Mesenchymal stem cell (in vitro differentiated cells and primary cell): Measurements from ENCODE around the gene OGFR.

Experiments used
- DNase-seq: peaks from one replicate; pipeline ENCODE4 v3.0.0-alpha.2; 2013
- H2AFZ ChIP-seq: one replicate; pipeline ENCODE4 v1.6.1; 2013; ENCODE audit warnings: low read depth, mild to moderate bottlenecking, control low read depth, inconsistent platforms, low read length, moderate library complexity
- H2AK5ac ChIP-seq: 2 replicates; pipeline ENCODE4 v1.6.1; 2013; ENCODE audit warnings: low read length, moderate library complexity, mild to moderate bottlenecking, inconsistent platforms; ENCODE audit not compliant: severe bottlenecking
- H2BK120ac ChIP-seq: one replicate; pipeline ENCODE4 v1.6.1; 2013; ENCODE audit warnings: low read depth, mild to moderate bottlenecking, inconsistent platforms, low read length, moderate library complexity
- H2BK12ac ChIP-seq, 2 experiments: one replicate each; pipeline ENCODE4 v1.6.1; 2013; ENCODE audit warnings: inconsistent platforms in 2 of 2, low read length in 2 of 2, mild to moderate bottlenecking in 2 of 2, moderate library complexity in 2 of 2, control low read depth in 1 of 2
- H2BK15ac ChIP-seq: one replicate; pipeline ENCODE4 v1.6.1; 2013; ENCODE audit warnings: mild to moderate bottlenecking, low read depth, inconsistent platforms; ENCODE audit not compliant: poor library complexity, severe bottlenecking
- H2BK5ac ChIP-seq: 2 replicates; pipeline ENCODE4 v1.6.1; 2013; ENCODE audit warnings: low read depth, mild to moderate bottlenecking, low read length, control low read depth, inconsistent platforms; ENCODE audit not compliant: poor library complexity, severe bottlenecking
- H3K14ac ChIP-seq, 2 experiments: one replicate each; pipeline ENCODE4 v1.6.1; 2013; ENCODE audit warnings: inconsistent platforms in 2 of 2, low read length in 2 of 2, control low read depth in 1 of 2, mild to moderate bottlenecking in 1 of 2, moderate library complexity in 1 of 2
- H3K18ac ChIP-seq, 2 experiments: one replicate each; pipeline ENCODE4 v1.6.1; 2013; ENCODE audit warnings: inconsistent platforms in 2 of 2, low read length in 2 of 2, control low read depth in 1 of 2, low read depth in 1 of 2, mild to moderate bottlenecking in 1 of 2
- H3K23ac ChIP-seq, 2 experiments: one replicate each; pipeline ENCODE4 v1.6.1; 2013; ENCODE audit warnings: inconsistent platforms in 2 of 2, low read length in 2 of 2, mild to moderate bottlenecking in 2 of 2, moderate library complexity in 2 of 2, control low read depth in 1 of 2
- H3K27ac ChIP-seq: 2 replicates; pipeline ENCODE4 v1.5.1; 2013; ENCODE audit warnings: mild to moderate bottlenecking, moderate library complexity, low read length, control low read depth, inconsistent platforms; ENCODE audit not compliant: poor library complexity, severe bottlenecking
- H3K27me3 ChIP-seq, 2 experiments: 2 replicates each; pipeline versions ENCODE4 v1.6.1 to v1.7.0; 2013; ENCODE audit warnings: low read length in 2 of 2, mild to moderate bottlenecking in 2 of 2, moderate library complexity in 2 of 2, control low read depth in 1 of 2, inconsistent platforms in 1 of 2; ENCODE audit not compliant: control insufficient read depth in 1 of 2, insufficient read depth in 1 of 2
- H3K36me3 ChIP-seq, 2 experiments: 2 replicates each; pipeline versions ENCODE4 v1.6.1 to v1.7.0; 2013; ENCODE audit warnings: low read length in 2 of 2, control low read depth in 1 of 2, inconsistent platforms in 1 of 2, low read depth in 1 of 2, mild to moderate bottlenecking in 1 of 2; ENCODE audit not compliant: insufficient read depth in 2 of 2, control insufficient read depth in 1 of 2
- H3K4ac ChIP-seq, 2 experiments: one replicate each; pipeline ENCODE4 v1.6.1; 2013; ENCODE audit warnings: inconsistent platforms in 2 of 2, low read length in 2 of 2, mild to moderate bottlenecking in 2 of 2, moderate library complexity in 2 of 2, control low read depth in 1 of 2, low read depth in 1 of 2
- H3K4me1 ChIP-seq: 2 replicates; pipeline ENCODE4 v1.6.1; 2013; ENCODE audit warnings: low read depth, low read length, control low read depth; ENCODE audit not compliant: control insufficient read depth, insufficient read depth
- H3K4me2 ChIP-seq: 2 replicates; pipeline ENCODE4 v1.6.1; 2013; ENCODE audit warnings: low read length, mild to moderate bottlenecking, inconsistent platforms; ENCODE audit not compliant: poor library complexity, severe bottlenecking
- H3K4me3 ChIP-seq, 2 experiments: 2 replicates each; pipeline versions ENCODE4 v1.5.1 to v1.7.0; 2013; ENCODE audit warnings: low read length in 2 of 2, mild to moderate bottlenecking in 2 of 2, control low read depth in 1 of 2, low read depth in 1 of 2; ENCODE audit not compliant: insufficient read depth in 1 of 2
- H3K79me1 ChIP-seq: replicated peaks from 2 replicates; pipeline ENCODE4 v1.6.1; 2013; ENCODE audit warnings: mild to moderate bottlenecking, control low read depth, low read length, inconsistent platforms; ENCODE audit not compliant: poor library complexity, severe bottlenecking
- H3K9ac ChIP-seq: 2 replicates; pipeline ENCODE4 v1.7.0; 2013; ENCODE audit warnings: mild to moderate bottlenecking, low read length, moderate library complexity
- H3K9me3 ChIP-seq: 2 replicates; pipeline ENCODE4 v1.7.0; 2013; ENCODE audit warnings: mild to moderate bottlenecking, low read length; ENCODE audit not compliant: control insufficient read depth
- H4K8ac ChIP-seq: one replicate; pipeline ENCODE4 v1.6.1; 2013; ENCODE audit warnings: inconsistent platforms, mild to moderate bottlenecking, low read length, moderate library complexity
- H4K91ac ChIP-seq: one replicate; pipeline ENCODE4 v1.6.1; 2013; ENCODE audit warnings: mild to moderate bottlenecking, low read length, inconsistent platforms
- WGBS: methylation state at CpG from one replicate; pipeline ENCODE4 v1.1.7; 2013; ENCODE audit warnings: mixed read lengths; 5-methylcytosine and 5-hydroxymethylcytosine counted together

OGFR gene

DNA sequence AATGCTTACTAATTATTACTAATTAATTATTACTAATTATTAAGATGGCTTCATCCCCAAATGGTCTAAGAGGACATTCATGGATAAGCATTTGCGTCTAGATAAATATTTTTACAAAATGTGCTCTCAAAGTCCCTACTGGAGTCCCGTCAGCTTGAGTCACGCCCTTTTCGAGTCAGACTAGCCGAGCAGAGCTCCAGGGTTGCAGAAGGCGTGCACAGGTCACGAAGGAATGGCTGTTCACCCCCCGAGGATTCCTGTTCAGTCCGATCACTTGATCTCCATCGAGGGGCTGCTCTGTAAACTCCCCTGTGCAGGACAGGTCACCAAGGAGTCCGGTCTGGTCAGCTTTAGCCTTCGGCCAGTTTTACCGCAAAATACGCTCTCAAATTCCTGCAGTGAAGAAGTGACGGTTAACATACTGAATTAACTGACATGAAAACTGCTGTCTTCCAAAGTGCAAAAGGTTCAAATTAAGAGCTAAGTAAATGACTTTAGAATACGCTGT lies 37.1 kb downstream of the OGFR start:
- no peak overlapping the region for H3K18ac ChIP-seq
- H3K4me2 ChIP-seq: no peak overlapping the region
- no peak overlapping the region for H3K14ac ChIP-seq
- H3K9me3 ChIP-seq: no peaks in the 10 kb centered on the region
- H2AK5ac ChIP-seq: no peak overlapping the region
- H3K36me3 ChIP-seq: peaks cover 5 to 8% of the 10 kb centered on the region in 2 experiments
- no peak overlapping the region for H4K8ac ChIP-seq
- WGBS: 93% methylated on average over 15 of the region's 16 CpGs
- no peak overlapping the region for H2BK15ac ChIP-seq
- no peak overlapping the region for H3K4ac ChIP-seq
- no peak overlapping the region for H3K9ac ChIP-seq
- DNase-seq: no peak
- H2BK120ac ChIP-seq: no peak overlapping the region
- peaks cover 0 to 14% of the 10 kb centered on the region in 2 experiments for H3K27me3 ChIP-seq
- H2BK5ac ChIP-seq: no peak overlapping the region
- H2BK12ac ChIP-seq: no peak overlapping the region
- peaks cover 2% of the 10 kb centered on the region for H3K79me1 ChIP-seq
- H4K91ac ChIP-seq: no peak overlapping the region
- H3K4me3 ChIP-seq: no peak overlapping the region
- H3K23ac ChIP-seq: no peak overlapping the region
- H3K27ac ChIP-seq: no peak overlapping the region
- no peak overlapping the region for H2AFZ ChIP-seq
- H3K4me1 ChIP-seq: peaks cover 5% of the 10 kb centered on the region

DNA sequence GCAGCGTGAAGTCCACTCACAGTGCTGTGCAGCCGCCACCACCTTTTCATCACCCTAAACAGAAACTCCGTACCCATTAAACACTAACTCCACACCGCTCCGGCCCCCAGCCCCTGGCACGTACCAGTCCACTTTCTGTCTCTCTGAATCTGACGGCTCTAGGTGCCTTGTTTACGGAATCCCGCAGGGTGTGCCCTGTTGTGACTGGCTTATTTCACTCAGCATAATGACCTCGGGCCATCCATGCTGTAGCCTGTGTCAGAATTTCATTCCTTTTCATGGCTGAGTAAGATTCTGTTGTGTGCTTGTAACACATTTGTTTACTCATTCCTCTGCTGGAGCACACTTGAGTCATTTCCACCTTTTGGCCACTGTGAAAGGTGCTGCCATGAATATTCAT lies 39.0 kb downstream of the OGFR start:
- Histone ChIP-seq H4K91ac (no peak overlapping the region), H3K23ac (no peak overlapping the region), H2BK15ac (no peak overlapping the region), H2AK5ac (no peak overlapping the region), H3K27me3 (peaks cover 0 to 7% of the 10 kb centered on the region in 2 experiments), H3K9me3 (no peaks in the 10 kb centered on the region), H3K27ac (no peak overlapping the region), H3K79me1 (peaks cover 4% of the 10 kb centered on the region), H3K4me1 (peaks cover 3% of the 10 kb centered on the region), H4K8ac (peak overlapping the region; percentile 30), H2BK12ac (no peak overlapping the region), H3K18ac (no peak overlapping the region), H2BK120ac (no peak overlapping the region), H3K14ac (no peak overlapping the region), H2AFZ (no peak overlapping the region), H3K9ac (no peak overlapping the region), H3K4me2 (no peak overlapping the region), H3K4ac (no peak overlapping the region), H3K36me3 (peaks cover 5 to 15% of the 10 kb centered on the region in 2 experiments), H2BK5ac (no peak overlapping the region), H3K4me3 (no peak overlapping the region)
- 87% methylated on average over 10 of the region's 10 CpGs for WGBS
- DNase-seq: no peak

- peaks cover 4% of the 10 kb centered on the region for H3K79me1 ChIP-seq
- no peak overlapping the region for H3K4ac ChIP-seq
- WGBS: 93% methylated on average over 6 of the region's 7 CpGs
- no peak overlapping the region for H3K27ac ChIP-seq
- H3K36me3 ChIP-seq: peaks cover 5 to 15% of the 10 kb centered on the region in 2 experiments
- no peak overlapping the region for H2BK12ac ChIP-seq
- no peak overlapping the region for H4K91ac ChIP-seq
- H2AFZ ChIP-seq: no peak overlapping the region
- peaks cover 0 to 7% of the 10 kb centered on the region in 2 experiments for H3K27me3 ChIP-seq
- H3K4me2 ChIP-seq: no peak overlapping the region
- H3K9ac ChIP-seq: no peak overlapping the region
- DNase-seq: no peak
- H3K9me3 ChIP-seq: no peaks in the 10 kb centered on the region
- H3K4me3 ChIP-seq: no peak overlapping the region
- peaks cover 3% of the 10 kb centered on the region for H3K4me1 ChIP-seq
- no peak overlapping the region for H2BK5ac ChIP-seq
- no peak overlapping the region for H3K14ac ChIP-seq
- no peak overlapping the region for H4K8ac ChIP-seq
- H2AK5ac ChIP-seq: no peak overlapping the region
- no peak overlapping the region for H3K23ac ChIP-seq
- no peak overlapping the region for H2BK120ac ChIP-seq
- H2BK15ac ChIP-seq: no peak overlapping the region
- H3K18ac ChIP-seq: no peak overlapping the region
Observed at GRCh38 chr20:62844182-62844581, 39.5 kb downstream of the OGFR start.

- Histone ChIP-seq H2BK5ac (no peak overlapping the region), H3K79me1 (peaks cover 9% of the 10 kb centered on the region), H3K23ac (no peak overlapping the region), H2BK12ac (no peak overlapping the region), H3K14ac (no peak overlapping the region), H4K8ac (no peak overlapping the region), H3K9ac (no peak overlapping the region), H3K36me3 (peaks cover 5 to 21% of the 10 kb centered on the region in 2 experiments), H3K27me3 (no peaks in the 10 kb centered on the region), H4K91ac (no peak overlapping the region), H3K27ac (no peak overlapping the region), H3K4me3 (no peak overlapping the region), H2AK5ac (no peak overlapping the region), H3K18ac (no peak overlapping the region), H3K4me2 (no peak overlapping the region), H3K9me3 (no peaks in the 10 kb centered on the region), H2BK120ac (no peak overlapping the region), H3K4me1 (no peaks in the 10 kb centered on the region), H2AFZ (no peak overlapping the region), H2BK15ac (no peak overlapping the region), H3K4ac (no peak overlapping the region)
- 98% methylated on average over 15 of the region's 16 CpGs for WGBS
- DNase-seq: no peak
Observed at GRCh38 chr20:62845416-62846160, 41.0 kb downstream of the OGFR start.
